ENCODE data around the gene MRPL14.

DNA sequence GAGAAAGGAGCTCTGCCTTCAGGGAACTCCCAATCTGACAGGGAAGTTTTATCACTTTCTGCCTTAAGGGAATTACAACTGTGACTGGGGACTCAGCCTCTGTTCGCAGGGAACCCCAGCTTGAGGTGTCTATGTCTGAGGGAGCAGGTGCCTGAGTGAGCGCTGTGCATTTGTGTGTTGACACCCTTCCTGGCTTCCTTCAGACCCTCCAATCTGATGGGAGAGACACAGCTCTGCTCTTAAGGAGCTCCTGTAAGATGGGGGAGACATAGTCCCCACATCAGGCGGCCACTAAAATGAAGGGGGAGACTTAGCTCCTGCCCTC lies 62.3 kb downstream of the MRPL14 start:
- TF ChIP-seq, protein P1, sequence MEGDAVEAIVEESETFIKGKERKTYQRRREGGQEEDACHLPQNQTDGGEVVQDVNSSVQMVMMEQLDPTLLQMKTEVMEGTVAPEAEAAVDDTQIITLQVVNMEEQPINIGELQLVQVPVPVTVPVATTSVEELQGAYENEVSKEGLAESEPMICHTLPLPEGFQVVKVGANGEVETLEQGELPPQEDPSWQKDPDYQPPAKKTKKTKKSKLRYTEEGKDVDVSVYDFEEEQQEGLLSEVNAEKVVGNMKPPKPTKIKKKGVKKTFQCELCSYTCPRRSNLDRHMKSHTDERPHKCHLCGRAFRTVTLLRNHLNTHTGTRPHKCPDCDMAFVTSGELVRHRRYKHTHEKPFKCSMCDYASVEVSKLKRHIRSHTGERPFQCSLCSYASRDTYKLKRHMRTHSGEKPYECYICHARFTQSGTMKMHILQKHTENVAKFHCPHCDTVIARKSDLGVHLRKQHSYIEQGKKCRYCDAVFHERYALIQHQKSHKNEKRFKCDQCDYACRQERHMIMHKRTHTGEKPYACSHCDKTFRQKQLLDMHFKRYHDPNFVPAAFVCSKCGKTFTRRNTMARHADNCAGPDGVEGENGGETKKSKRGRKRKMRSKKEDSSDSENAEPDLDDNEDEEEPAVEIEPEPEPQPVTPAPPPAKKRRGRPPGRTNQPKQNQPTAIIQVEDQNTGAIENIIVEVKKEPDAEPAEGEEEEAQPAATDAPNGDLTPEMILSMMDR (IDR thresholded peaks at IDR 0.05), result no peak
- TF ChIP-seq EZH2phosphoT487 (IDR thresholded peaks at IDR 0.05) (no peak), EZH2 (IDR thresholded peaks at IDR 0.05) (no peak)

All from neural progenitor cell (in vitro differentiated cells).